Stimulated activated CD4-positive, alpha-beta T cell treated with anti-CD3 and anti-CD28 coated beads, Interleukin-1b, Interleukin-23, amount 100 ng/mL, for 24 hours (primary cell): ENCODE measurements around the gene SNAP25.

Source experiments
- DNase-seq, 4 experiments: peaks; one replicate each; pipeline ENCODE4 v3.0.0-alpha.2; 2020; ENCODE audit warnings: low read depth in 4 of 4, low spot score in 1 of 4

SNAP25 gene

GRCh38 chr20:10261702-10262101 lies 43.1 kb downstream of the SNAP25 start:
- DNase-seq = no peak

DNA sequence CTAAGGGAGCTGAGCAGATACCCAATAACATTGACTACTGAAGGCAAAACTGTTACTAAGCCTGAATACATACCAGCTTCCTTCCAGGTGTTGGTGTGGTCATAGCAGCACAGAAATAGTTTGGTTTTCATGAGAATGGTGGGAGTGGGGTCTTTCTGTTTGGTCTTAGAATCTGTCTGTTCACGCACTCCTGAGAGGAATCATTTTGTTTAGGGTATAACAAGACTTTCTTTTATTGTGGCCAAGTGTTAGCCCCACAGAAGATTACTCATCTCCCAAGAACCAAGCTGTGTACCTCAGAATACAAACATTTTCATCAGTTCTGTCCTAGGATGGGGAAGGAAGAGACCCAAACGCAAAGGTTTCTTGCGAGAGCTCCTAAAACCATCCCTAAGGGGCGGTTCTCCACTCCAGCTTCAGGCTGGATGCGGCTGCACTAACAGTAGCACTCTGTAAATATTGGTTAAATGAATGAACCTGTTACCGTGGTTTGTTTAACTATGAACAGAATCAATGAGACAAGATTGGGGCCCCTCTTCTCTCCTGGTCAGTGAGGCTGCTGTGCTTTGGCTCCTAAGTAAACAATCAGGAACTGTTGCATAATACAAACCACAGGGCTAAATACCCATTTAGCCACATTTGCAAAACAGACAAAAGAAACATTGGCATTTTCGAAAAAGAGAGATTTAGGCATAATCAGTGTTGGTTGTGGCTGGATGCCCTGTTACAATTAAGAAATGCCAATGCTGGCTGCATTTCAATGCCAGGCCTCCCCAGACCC lies 44.9 kb downstream of the SNAP25 start:
- DNase-seq = no peak

- no peak for DNase-seq
These were observed 45.5 kb downstream of the SNAP25 start for GRCh38 chr20:10264166-10264558.

DNA sequence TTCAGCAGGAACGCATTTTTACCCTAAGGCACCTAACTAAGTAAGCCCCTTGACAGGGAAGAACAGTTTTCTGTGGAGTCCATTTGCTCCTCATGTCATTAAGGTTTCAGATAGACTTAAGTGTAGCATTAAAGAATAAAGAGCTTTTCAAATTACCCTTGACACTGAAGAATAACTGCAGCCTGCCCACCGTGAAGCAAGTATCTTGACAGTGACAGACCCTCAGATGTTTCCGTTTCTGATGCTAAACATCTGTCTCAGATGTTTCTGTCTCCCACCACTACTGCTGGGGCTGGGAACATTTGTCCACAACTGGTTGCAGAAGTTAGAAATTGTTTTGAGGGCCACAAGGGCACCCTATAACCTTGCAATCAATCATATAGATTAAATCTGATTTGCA lies 50.0 kb downstream of the SNAP25 start:
- DNase-seq = no peak

GRCh38 chr20:10270630-10271029 lies 52.0 kb downstream of the SNAP25 start:
- no peak for DNase-seq

- DNase-seq = no peak
These were observed 53.0 kb downstream of the SNAP25 start for GRCh38 chr20:10271494-10272219.

- no peak for DNase-seq
These were observed 58.4 kb downstream of the SNAP25 start for GRCh38 chr20:10276878-10277580.

GRCh38 chr20:10277616-10278015 lies 59.0 kb downstream of the SNAP25 start:
- no peak for DNase-seq

- no peak for DNase-seq
These were observed 59.8 kb downstream of the SNAP25 start for GRCh38 chr20:10278412-10278811.

GRCh38 chr20:10280018-10280908 lies 61.6 kb downstream of the SNAP25 start:
- no peak for DNase-seq

- no peak for DNase-seq
These were observed 63.3 kb downstream of the SNAP25 start for GRCh38 chr20:10281911-10282310.

GRCh38 chr20:10282979-10283456 lies 64.4 kb downstream of the SNAP25 start:
- no peak for DNase-seq

DNA sequence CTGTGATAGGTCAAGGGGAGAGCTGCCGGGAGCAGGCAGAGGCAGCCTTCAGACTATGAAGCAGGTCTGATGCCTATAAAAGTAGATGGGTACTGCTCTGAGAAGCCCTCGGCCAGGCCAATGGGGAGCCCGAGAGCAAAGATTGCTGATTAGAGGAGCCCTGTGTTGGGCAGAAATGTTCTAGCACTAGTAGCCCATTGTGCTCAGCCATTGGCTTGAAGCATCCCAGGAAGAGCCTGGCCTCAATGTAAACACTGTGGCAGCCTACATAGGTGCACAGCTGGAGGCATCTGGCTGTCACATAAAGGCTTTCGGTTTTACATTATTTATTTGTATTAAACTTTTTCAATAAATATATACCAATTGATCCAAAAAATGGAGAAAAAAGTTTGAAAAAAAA lies 67.7 kb downstream of the SNAP25 start:
- DNase-seq = no peak

DNA sequence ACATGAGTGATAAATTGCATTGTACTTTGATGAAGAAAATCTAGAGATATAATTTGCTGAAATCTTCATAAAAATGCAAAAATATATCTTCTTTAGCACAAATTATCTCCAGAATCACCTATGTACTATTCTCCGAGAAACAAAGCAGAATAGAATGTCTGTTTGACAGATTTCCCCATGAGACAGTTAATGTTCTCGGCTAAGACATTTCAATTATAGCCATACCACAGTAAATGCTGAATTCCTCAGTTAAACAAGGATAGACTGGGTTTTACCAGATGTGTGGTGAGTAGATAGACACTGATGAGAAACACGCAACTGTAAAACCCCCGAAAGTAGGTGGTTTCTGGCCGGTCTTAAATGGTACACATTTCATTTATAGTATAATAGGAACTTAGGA lies 69.8 kb downstream of the SNAP25 start:
- no peak for DNase-seq

DNA sequence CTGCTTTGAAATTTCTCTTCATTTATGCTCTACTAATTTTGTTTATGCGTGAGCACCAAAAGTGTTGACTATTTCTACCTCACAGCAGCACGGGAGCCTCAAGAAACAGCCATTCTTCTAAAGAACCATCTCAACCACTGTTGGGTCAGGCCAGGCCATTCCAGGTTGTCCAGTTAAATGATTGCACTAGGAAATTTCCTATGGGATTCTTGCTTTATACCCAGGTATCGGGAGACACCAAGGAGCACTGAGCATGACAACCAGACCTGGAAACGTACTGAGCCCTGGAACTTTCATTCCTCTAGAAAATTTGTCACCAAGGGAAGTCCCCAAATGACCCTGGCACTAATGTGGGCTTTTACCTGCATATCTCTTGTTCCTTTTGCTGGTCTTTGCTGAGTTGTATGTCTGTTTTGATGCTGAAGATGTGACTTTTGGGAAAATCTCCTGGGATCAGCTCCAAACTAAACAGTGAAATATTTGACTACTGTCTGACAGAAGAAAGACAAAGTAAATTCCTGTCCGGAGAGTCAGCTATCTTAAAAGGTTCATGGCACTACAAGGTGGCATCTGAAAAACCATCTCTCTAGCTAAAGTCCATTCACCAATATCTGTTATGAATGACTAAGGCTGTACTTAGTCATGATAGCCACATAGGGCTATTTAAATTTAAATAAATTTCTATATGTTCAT lies 70.5 kb downstream of the SNAP25 start:
- DNase-seq = no peak

DNA sequence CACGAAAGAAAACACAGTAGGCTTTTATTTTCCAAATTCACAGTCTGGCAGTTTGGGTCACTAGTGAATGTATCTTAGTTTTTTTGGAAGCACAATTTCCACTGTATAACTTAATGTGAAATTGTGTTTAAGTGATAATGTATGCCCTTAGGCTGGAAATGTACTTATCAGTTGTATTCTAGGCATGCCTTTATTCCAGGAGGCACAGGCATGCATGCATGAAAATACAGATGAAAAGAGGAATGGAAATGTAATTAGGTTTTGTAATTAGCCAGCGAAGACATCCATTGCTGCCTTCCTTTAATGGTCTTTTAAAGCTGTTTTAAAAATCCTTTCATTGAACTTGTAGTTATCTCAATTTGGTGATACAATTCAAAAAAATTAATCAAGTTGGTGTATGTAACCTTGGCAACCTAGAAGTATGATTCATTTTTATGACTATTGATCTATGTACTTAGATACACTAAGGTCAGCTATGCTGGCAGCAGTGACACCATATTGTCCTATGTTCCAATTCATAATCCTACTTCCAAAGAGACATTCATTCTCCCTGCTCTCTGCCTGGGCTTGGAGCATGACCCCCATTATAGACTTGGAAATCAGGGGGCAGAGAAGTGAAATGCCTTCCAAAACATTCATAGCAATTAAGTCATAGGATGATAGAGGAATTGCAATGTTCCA lies 73.1 kb downstream of the SNAP25 start:
- DNase-seq = no peak

GRCh38 chr20:10297223-10297622 lies 78.6 kb downstream of the SNAP25 start:
- no peak for DNase-seq

- DNase-seq = no peak
These were observed 79.1 kb downstream of the SNAP25 start for GRCh38 chr20:10297684-10298240.
